ENCODE results near the gene DAPK3.

The DAPK3 gene

GRCh38 chr19:3916033-3916432 lies 54.9 kb downstream of the DAPK3 start:
- CTCF ChIA-PET: no interaction called here
- TF ChIP-seq SP1 (IDR thresholded peaks at IDR 0.05): no peak
- no peak for TF ChIP-seq ELF4 (IDR thresholded peaks at IDR 0.05)
- no peak for TF ChIP-seq NFRKB (IDR thresholded peaks at IDR 0.05)
- TF ChIP-seq FOXM1 (IDR thresholded peaks at IDR 0.05; ENCODE audit: borderline replicate concordance): no peak
- no peak for TF ChIP-seq ZNF384 (IDR thresholded peaks at IDR 0.05)
- no peak for TF ChIP-seq ARNT (IDR thresholded peaks at IDR 0.05)
- no peak for TF ChIP-seq PKNOX1 (IDR thresholded peaks at IDR 0.05)
- POLR2A ChIA-PET: no interaction called here
- no peak for DNase-seq (ENCODE audit: extremely low spot score)

GRCh38 chr19:3914199-3914598 lies 56.7 kb downstream of the DAPK3 start:
- TF ChIP-seq CTBP1 (IDR thresholded peaks at IDR 0.05; ENCODE audit: borderline replicate concordance): no peak
- no peak for TF ChIP-seq ZNF384 (IDR thresholded peaks at IDR 0.05)
- TF ChIP-seq LEF1 (IDR thresholded peaks at IDR 0.05; ENCODE audit: borderline replicate concordance): no peak
- TF ChIP-seq PKNOX1 (IDR thresholded peaks at IDR 0.05): no peak
- no peak for TF ChIP-seq FOXK2 (IDR thresholded peaks at IDR 0.05)
- no peak for TF ChIP-seq FOXM1 (IDR thresholded peaks at IDR 0.05; ENCODE audit: borderline replicate concordance)
- TF ChIP-seq BHLHE40 (IDR thresholded peaks at IDR 0.05; ENCODE audit: borderline replicate concordance): no peak
- TF ChIP-seq SP1 (IDR thresholded peaks at IDR 0.05): no peak
- POLR2A ChIA-PET: no interaction called here
- no peak for DNase-seq (ENCODE audit: extremely low spot score)
- CTCF ChIA-PET: no interaction called here

GRCh38 chr19:3910105-3910504 lies 60.8 kb downstream of the DAPK3 start:
- POLR2A ChIA-PET: no interaction called here

More at GRCh38 chr19:3910105-3910504, 60.8 kb downstream of the DAPK3 start:
- no peak for TF ChIP-seq LEF1 (IDR thresholded peaks at IDR 0.05; ENCODE audit: borderline replicate concordance)
- TF ChIP-seq HDGF (IDR thresholded peaks at IDR 0.05; ENCODE audit: borderline replicate concordance): no peak
- no peak for TF ChIP-seq SUZ12 (IDR thresholded peaks at IDR 0.05)
- no peak for TF ChIP-seq NFRKB (IDR thresholded peaks at IDR 0.05)
- TF ChIP-seq CTBP1 (IDR thresholded peaks at IDR 0.05; ENCODE audit: borderline replicate concordance): no peak
- no peak for TF ChIP-seq PKNOX1 (IDR thresholded peaks at IDR 0.05)
- no peak for TF ChIP-seq ZNF384 (IDR thresholded peaks at IDR 0.05)
- TF ChIP-seq ARNT (IDR thresholded peaks at IDR 0.05): no peak
- no peak for TF ChIP-seq ELF4 (IDR thresholded peaks at IDR 0.05)
- CTCF ChIA-PET: no interaction called here
- no peak for DNase-seq (ENCODE audit: extremely low spot score)
